ENCODE results near the gene CAMKK2. TPM values are rescaled to one million over a fixed set of nuclear protein-coding genes. Genes with fewer than 3 reads are reported as not detected.

CAMKK2 gene
- total and polyA plus RNA-seq, 12 donors: 7.5 to 42.9 (median 27.8) TPM

- 69 to 75% (median 70%) methylated on average over 6 of the region's 6 CpGs for WGBS, 4 donors
- Histone ChIP-seq H3K9me3 (replicated peaks in 1 of 3) (no peaks in the 10 kb centered on the region), H3K27me3 (no peaks in the 10 kb centered on the region), H3K4me1 (replicated peaks in 1 of 2) (no peaks in the 10 kb centered on the region), H3K36me3 (replicated peaks in 1 of 2) (no peaks in the 10 kb centered on the region), H3K4me3 (no peak overlapping the region), H3K27ac (peak overlapping the region in 1 of 5 donors; percentile 71)
- peak in 1 of 7 donors; percentile 25 for DNase-seq
- intact Hi-C loops (cut with DNase I): no loop called here
- TF ChIP-seq POLR2A (IDR thresholded peaks at IDR 0.05) (no peak), CTCF (IDR thresholded peaks at IDR 0.05) (no peak)
Observed at GRCh38 chr12:121196902-121197301, 99.6 kb downstream of the CAMKK2 start.

GRCh38 chr12:121191151-121191550 is 105.4 kb downstream of the CAMKK2 start:
- Histone ChIP-seq H3K36me3 (replicated peaks in 1 of 2) (no peaks in the 10 kb centered on the region), H3K9me3 (replicated peaks in 1 of 3) (no peaks in the 10 kb centered on the region), H3K27ac (peak overlapping the region in 2 of 5 donors; percentile 34 to 68), H3K4me3 (no peak overlapping the region), H3K4me1 (replicated peaks in 1 of 2) (no peaks in the 10 kb centered on the region), H3K27me3 (no peaks in the 10 kb centered on the region)
- TF ChIP-seq POLR2A (IDR thresholded peaks at IDR 0.05): no peak
- TF ChIP-seq CTCF (IDR thresholded peaks at IDR 0.05): no peak
- intact Hi-C loops (cut with DNase I): no loop called here
- 84 to 98% (median 93%) methylated on average over 3 of the region's 3 CpGs for WGBS, 4 donors
- DNase-seq: no peak

GRCh38 chr12:121190523-121191031 is 105.9 kb downstream of the CAMKK2 start:
- Histone ChIP-seq H3K36me3 (replicated peaks in 1 of 2) (no peaks in the 10 kb centered on the region), H3K27me3 (no peaks in the 10 kb centered on the region), H3K4me3 (no peak overlapping the region), H3K4me1 (replicated peaks in 1 of 2) (no peaks in the 10 kb centered on the region), H3K9me3 (replicated peaks in 1 of 3) (no peaks in the 10 kb centered on the region), H3K27ac (peak overlapping the region in 2 of 5 donors; percentile 42 to 68)
- TF ChIP-seq CTCF (IDR thresholded peaks at IDR 0.05): no peak
- WGBS, 4 donors: 19 to 40% (median 29%) methylated on average over 2 of the region's 2 CpGs
- intact Hi-C loops (cut with DNase I): no loop called here
- DNase-seq: peak in 1 of 7 donors; percentile 30

GRCh38 chr12:121189619-121190155 is 106.8 kb downstream of the CAMKK2 start:
- intact Hi-C loops (cut with DNase I): no loop called here
- 76 to 90% (median 86%) methylated on average over 3 to 9 of the region's 9 CpGs for whole genome bisulfite sequencing, 4 donors
- no peak for DNase-seq

More at GRCh38 chr12:121189619-121190155, 106.8 kb downstream of the CAMKK2 start:
- Histone ChIP-seq H3K27me3 (no peaks in the 10 kb centered on the region), H3K4me3 (no peak overlapping the region), H3K9me3 (replicated peaks in 1 of 3) (no peaks in the 10 kb centered on the region), H3K4me1 (replicated peaks in 1 of 2) (no peaks in the 10 kb centered on the region), H3K36me3 (replicated peaks in 1 of 2) (no peaks in the 10 kb centered on the region), H3K27ac (no peak overlapping the region)
- TF ChIP-seq POLR2A (IDR thresholded peaks at IDR 0.05) (no peak), CTCF (IDR thresholded peaks at IDR 0.05) (no peak)
